ENCODE measurements around the gene XPR1. TPM values are rescaled to one million over a fixed set of nuclear protein-coding genes. Genes with fewer than 3 reads are reported as not detected.

The XPR1 gene
- total and polyA plus RNA-seq, 3 donors from 2014 or later = 34.8 to 76.2 (median 71.8) TPM

DNA sequence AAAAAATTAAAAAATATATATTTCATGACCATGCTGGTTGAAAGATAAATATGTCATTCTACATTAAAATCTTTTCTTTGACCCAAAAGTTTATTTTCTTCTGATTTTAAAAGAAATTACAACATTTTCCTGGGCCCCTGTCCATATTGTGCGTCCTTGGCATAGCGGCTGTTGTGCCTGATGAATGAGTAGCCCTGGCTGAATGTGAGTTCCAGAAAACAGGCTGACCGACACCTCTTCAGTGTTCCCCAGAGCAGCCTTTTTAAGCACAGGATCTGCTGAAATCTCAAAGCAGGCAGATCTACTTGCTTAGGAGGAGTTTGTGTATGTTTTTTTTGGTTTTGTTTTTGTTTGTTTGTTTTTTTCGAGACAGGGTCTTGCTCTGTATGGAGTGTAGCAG lies 300.6 kb downstream of the XPR1 start:
- TF ChIP-seq POLR2A (IDR thresholded peaks at IDR 0.05) = no peak
- TF ChIP-seq, protein P1, sequence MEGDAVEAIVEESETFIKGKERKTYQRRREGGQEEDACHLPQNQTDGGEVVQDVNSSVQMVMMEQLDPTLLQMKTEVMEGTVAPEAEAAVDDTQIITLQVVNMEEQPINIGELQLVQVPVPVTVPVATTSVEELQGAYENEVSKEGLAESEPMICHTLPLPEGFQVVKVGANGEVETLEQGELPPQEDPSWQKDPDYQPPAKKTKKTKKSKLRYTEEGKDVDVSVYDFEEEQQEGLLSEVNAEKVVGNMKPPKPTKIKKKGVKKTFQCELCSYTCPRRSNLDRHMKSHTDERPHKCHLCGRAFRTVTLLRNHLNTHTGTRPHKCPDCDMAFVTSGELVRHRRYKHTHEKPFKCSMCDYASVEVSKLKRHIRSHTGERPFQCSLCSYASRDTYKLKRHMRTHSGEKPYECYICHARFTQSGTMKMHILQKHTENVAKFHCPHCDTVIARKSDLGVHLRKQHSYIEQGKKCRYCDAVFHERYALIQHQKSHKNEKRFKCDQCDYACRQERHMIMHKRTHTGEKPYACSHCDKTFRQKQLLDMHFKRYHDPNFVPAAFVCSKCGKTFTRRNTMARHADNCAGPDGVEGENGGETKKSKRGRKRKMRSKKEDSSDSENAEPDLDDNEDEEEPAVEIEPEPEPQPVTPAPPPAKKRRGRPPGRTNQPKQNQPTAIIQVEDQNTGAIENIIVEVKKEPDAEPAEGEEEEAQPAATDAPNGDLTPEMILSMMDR (IDR thresholded peaks at IDR 0.05) = no peak
- intact Hi-C loops (cut with DNase I; ENCODE audit: low total_unique reads) = no loop called here
- Histone ChIP-seq H3K9me3 (no peaks in the 10 kb centered on the region), H3K4me1 (peaks cover 16% of the 10 kb centered on the region), H3K27ac (no peak overlapping the region), H3K4me3 (no peak overlapping the region), H3K27me3 (no peaks in the 10 kb centered on the region), H3K36me3 (ENCODE audit: low read depth, missing control alignments) (no peaks in the 10 kb centered on the region)
- 76 to 80% methylated on average over 4 of the region's 4 CpGs for WGBS, 2 donors
- DNase-seq = no peak

- H3K36me3 ChIP-seq (ENCODE audit: low read depth, missing control alignments) = no peaks in the 10 kb centered on the region
- no peak for DNase-seq
Observed at GRCh38 chr1:180933141-180933540, 301.3 kb downstream of the XPR1 start.

DNA sequence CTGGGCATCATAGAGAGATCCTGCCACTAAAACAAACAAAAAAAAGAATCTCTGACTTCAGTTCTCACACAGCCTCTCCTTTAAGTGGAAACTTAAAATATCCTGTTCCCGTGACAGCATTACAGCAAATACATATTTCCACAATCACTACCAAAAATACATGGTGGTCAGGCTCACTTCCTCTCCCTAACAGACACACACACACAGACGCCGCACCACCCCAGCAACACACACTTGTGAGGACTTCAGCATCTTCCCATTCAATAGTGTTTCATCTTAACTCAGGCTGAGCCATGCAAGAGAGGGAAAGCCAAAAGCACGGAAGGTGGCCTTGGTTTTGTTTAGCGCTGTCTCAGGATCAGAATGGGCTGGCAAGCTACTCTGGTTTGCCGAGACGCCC lies 302.7 kb downstream of the XPR1 start:
- H3K9me3 ChIP-seq = no peaks in the 10 kb centered on the region
- 55 to 77% methylated on average over 5 to 7 of the region's 7 CpGs for WGBS, 2 donors
- H3K36me3 ChIP-seq (ENCODE audit: low read depth, missing control alignments) = no peaks in the 10 kb centered on the region
- TF ChIP-seq, protein P1 (IDR thresholded peaks at IDR 0.05) = no peak
- no peak for TF ChIP-seq POLR2A (IDR thresholded peaks at IDR 0.05)
- no peaks in the 10 kb centered on the region for H3K4me1 ChIP-seq
- H3K4me3 ChIP-seq = no peak overlapping the region
- H3K27me3 ChIP-seq = no peaks in the 10 kb centered on the region
- intact Hi-C loops (cut with DNase I; ENCODE audit: low total_unique reads) = no loop called here
- no peak overlapping the region for H3K27ac ChIP-seq
- no peak for DNase-seq

More at GRCh38 chr1:180933141-180933540, 301.3 kb downstream of the XPR1 start:
- intact Hi-C loops (cut with DNase I; ENCODE audit: low total_unique reads) = no loop called here
- H3K27ac ChIP-seq = no peak overlapping the region
- H3K27me3 ChIP-seq = no peaks in the 10 kb centered on the region
- peaks cover 9% of the 10 kb centered on the region for H3K4me1 ChIP-seq
- H3K4me3 ChIP-seq = no peak overlapping the region
- no peaks in the 10 kb centered on the region for H3K9me3 ChIP-seq
- TF ChIP-seq, protein P1 (IDR thresholded peaks at IDR 0.05) = no peak
- TF ChIP-seq POLR2A (IDR thresholded peaks at IDR 0.05) = no peak

DNA sequence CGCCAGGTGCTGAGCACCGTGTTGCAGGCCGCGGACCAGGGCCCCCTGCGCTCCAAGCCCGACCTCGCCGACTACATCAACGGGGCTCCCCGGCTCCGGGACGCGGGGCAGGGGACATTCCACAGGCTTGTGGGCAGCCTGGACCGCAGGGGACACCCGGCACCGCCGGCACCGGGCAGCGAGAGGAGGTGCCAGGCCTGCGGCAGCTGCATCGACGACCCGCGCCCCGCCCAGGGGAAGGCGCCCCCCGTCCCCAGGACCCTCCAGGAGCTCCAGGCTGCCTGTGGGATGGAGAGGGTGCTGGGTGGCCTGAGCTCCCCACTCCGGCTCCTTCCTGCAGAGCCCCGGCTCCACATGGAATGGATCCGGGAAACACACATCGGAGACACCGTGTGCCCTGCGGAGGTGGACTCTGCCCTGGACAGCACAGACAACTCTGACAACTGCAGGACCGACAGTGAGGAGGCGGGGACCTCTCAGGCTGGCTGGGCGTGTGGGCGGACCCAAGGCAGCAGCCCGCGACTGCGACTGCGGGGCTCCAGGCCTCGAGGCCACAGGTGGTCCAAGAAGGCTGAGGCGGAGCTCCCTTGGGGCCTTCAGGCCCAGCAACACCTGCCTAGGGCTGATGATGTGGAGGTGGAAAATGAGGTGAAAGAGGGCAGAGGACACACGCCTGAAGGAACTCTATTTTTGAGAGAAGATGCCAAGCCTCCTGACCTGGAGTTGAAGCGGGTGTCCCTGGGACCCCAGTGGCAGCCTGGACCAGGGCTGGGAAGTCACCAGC lies 303.7 kb downstream of the XPR1 start:
- DNase-seq = no peak
- WGBS, 2 donors = 60 to 79% methylated on average over 5 to 31 of the region's 45 CpGs
- TF ChIP-seq, protein P1 (IDR thresholded peaks at IDR 0.05) = no peak
- no peak for TF ChIP-seq POLR2A (IDR thresholded peaks at IDR 0.05)
- Histone ChIP-seq H3K27me3 (no peaks in the 10 kb centered on the region), H3K4me1 (no peaks in the 10 kb centered on the region), H3K27ac (no peak overlapping the region), H3K36me3 (ENCODE audit: low read depth, missing control alignments) (no peaks in the 10 kb centered on the region), H3K4me3 (no peak overlapping the region), H3K9me3 (no peaks in the 10 kb centered on the region)
- intact Hi-C loops (cut with DNase I; ENCODE audit: low total_unique reads) = no loop called here
